ENCODE data around the gene CCNJ.
"Not testable (repeated sequence)": the region's sequence is repeated elsewhere in the genome, so short reads cannot be mapped to it uniquely, and the experiment has no call there.

Gene CCNJ, protein sequence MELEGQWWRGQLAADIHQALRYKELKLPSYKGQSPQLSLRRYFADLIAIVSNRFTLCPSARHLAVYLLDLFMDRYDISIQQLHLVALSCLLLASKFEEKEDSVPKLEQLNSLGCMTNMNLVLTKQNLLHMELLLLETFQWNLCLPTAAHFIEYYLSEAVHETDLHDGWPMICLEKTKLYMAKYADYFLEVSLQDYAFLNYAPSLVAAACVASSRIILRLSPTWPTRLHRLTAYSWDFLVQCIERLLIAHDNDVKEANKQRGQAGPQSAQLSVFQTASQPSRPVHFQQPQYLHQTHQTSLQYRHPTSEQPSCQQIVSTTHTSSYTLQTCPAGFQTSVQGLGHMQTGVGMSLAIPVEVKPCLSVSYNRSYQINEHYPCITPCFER

GRCh38 chr10:96043033-96043892 lies at the start of gene CCNJ:
Gene CCNJ, plus strand, starts transcription at chr10:96043583. Its CDS starts 811 bp downstream, at chr10:96044394.
- DNase-seq (ENCODE audit: low read depth), result peak; percentile 67

- DNase-seq (ENCODE audit: low read depth), result not testable (repeated sequence)
Measured at GRCh38 chr10:95994376-95994775, 49.0 kb upstream of the CCNJ start.

GRCh38 chr10:95998255-95998784 lies 45.1 kb upstream of the CCNJ start:
- no peak for DNase-seq (ENCODE audit: low read depth)

DNA sequence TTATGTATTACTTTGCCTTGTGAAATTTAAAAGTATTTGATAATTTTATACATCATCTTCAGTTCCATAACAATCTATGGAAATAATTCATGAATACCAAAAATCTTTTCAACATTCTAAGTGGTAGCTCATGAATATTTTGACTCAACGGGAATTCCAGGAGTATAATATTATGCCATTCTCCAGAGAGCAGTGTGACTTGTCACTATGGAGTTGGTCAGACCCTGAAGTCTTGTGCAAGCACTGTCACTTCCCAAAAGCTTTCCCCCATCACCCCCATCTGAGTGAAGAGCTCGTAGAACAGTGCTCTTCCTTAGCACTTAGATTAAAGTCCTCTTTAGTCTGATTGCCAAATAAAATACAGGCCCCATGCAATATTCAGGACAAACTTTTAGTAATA lies 29.4 kb upstream of the CCNJ start:
- DNase-seq (ENCODE audit: low read depth), result no peak

DNA sequence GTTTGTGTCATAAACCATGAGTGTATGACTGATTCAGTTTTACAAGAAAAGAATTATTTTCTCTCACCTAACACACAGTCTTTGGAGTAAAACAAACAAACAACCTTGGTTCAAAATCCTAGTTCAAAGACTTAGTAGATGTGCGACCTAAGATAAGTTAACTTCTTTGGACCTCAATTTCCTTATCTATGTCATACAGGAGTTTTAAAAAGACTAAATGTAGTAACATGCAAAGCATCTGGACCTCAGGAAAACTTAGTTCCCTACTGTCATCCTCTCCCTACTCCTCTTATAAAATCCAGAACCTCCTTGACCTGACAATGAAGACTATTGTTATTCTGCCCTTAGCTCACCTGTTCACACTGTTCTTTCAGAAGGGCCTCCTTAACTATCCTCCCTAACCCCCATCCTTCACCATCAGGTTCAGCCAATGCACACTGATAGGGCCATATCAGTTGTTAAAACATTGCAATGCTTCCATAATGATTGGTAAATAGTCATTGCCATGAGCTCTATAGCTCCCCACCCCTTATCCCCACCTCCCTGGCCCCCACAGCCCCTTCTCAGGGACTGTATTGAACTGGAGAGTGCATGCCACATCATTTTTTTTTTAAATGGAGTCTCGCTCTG lies 28.8 kb upstream of the CCNJ start:
- no peak for DNase-seq (ENCODE audit: low read depth)

- DNase-seq (ENCODE audit: low read depth), result peak; percentile 15
Measured at GRCh38 chr10:96017191-96017687, 26.1 kb upstream of the CCNJ start.

DNA sequence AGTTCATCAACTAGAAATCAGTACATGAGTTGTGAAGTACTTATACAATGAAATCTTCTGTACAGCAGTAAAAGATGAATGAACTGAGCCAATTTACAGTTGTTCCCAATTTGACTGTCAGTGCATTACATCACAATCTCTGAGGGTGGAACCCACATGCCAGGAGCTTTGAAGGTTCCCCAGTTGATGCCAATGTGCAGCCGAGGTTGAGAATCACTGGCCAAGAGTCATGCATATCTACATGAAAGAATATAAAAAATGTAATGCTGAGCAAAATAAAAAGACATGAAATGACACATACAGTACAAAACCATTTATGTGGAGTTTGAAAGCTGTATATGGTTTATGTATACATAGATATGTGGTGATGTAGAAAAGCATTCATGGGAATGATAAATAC lies 22.1 kb upstream of the CCNJ start:
- DNase-seq (ENCODE audit: low read depth), result no peak

GRCh38 chr10:96022739-96023138 lies 20.6 kb upstream of the CCNJ start:
- DNase-seq (ENCODE audit: low read depth), result no peak

GRCh38 chr10:96023168-96023567 lies 20.2 kb upstream of the CCNJ start:
- no peak for DNase-seq (ENCODE audit: low read depth)

- DNase-seq (ENCODE audit: low read depth), result no peak
Measured at GRCh38 chr10:96025566-96025965, 17.8 kb upstream of the CCNJ start.

DNA sequence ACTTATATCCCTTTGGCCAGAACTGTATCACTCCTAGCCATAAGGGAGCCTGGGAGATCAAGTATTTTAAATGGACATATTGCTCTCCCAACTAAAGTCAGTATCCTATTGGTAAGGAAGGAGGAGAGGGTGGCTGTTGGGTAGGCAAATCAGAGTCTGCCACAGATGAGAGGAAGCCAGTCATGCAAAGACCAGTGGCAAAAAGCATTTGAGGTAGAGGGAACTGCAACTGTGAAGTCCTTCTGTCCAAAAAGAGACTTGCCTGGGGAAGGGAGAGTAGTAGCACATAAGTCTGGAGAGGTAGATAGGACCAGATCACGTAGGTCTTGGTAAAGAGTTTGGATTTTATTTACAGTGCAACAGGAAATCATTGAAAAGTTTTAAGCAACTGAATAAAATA lies 8.8 kb upstream of the CCNJ start:
- no peak for DNase-seq (ENCODE audit: low read depth)

DNA sequence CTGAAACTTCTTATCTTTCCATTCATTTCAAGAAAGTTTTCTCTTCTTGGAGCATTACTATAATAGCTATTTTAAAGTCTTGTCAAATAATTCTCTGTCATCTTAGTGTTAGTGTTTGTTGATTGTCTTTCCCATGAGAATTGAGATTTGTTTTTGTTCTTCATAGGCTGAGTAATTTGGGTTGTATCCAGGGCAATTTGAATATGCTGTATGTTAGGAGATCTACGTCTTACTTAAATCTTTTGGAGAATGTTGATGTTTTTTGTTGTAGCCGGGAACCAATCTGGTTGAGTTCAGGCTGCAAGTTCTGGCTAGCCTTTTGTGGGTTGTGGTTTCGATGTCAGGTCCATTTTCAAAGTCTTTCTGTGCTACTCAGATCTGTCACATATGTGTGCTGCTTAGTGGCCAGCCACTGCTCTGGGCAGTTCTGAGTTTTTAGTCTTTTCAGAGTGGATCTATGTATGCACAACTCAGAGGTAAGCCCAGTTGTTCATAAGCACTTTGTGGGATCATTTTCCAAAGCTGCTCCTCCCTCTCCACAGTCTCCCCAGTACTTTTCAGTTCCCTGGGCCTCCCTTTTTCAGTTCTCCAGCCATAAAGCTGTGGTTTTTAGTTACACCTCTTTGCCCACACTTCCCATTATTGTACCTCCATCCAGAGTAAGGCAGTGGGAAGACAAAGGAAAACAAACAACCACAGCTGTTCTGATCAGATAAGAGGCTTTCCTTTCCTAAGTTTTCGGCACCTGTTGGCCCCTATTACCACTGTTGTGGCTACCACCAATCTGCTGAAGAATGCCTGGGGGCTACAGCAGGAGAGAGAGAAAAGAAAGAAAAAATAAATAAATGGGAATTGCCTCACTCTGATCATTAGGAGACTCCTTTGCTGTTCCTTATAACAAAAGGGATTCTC lies 4.7 kb upstream of the CCNJ start:
- DNase-seq (ENCODE audit: low read depth), result no peak

DNA sequence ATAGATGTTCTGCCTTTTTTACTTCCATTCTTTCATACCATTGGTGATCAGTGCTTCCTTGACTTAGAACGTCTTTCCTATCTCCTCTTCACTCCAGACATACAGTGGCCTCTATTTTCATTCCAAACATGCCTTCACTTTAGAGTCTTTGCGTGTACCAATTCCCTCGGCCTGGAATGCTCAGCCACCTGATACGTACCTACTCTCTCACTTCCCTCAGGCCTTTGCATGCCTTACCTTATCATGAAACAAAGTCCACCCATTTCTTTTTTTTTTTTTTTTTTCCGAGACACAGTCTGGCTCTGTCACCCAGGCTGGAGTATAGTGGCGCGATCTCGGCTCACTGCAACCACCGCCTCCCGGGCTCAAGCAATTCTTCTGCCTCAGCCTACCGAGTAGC lies 2.2 kb upstream of the CCNJ start:
- no peak for DNase-seq (ENCODE audit: low read depth)

GRCh38 chr10:96043893-96044715 lies 721 bp downstream of the CCNJ start:
- peak; percentile 22 for DNase-seq (ENCODE audit: low read depth)

DNA sequence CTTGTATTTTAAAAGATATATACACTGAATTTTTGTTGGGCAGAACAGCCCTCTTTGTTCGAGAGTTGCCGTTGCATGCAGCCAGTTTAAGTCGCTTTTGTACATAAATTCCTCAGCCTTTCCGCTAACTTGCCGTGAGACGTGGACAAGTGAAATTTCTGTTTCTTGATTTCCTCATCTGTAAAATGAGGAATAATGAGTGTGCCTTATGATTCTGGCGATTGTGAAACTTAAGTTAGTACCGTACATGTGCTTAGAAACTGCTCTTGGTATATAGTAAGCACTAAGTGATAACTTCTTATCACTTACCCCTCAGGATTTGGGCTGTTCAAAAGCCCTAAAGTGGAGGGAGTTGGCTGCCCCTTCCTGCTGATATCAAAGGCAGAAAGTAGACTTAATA lies 1.4 kb downstream of the CCNJ start:
- no peak for DNase-seq (ENCODE audit: low read depth)

DNA sequence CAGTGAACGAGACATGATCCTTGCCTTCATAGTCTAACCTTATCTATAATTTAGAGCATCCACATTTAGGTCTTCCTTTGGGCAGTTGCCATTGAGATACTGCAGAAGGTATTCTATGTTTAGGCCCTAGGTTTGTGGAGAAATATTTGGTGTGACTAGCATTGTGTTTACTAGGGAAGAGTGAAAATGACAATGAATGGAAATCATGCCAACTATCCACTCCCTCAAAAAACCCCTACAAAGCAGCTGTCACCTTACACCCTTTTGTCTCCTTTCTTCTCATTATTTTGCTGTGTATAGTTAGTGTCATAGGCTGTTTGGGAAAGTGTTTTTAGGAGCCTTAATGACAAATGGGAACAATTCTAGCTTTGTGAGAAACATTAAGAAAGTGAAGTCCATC lies 3.2 kb downstream of the CCNJ start:
- no peak for DNase-seq (ENCODE audit: low read depth)

DNA sequence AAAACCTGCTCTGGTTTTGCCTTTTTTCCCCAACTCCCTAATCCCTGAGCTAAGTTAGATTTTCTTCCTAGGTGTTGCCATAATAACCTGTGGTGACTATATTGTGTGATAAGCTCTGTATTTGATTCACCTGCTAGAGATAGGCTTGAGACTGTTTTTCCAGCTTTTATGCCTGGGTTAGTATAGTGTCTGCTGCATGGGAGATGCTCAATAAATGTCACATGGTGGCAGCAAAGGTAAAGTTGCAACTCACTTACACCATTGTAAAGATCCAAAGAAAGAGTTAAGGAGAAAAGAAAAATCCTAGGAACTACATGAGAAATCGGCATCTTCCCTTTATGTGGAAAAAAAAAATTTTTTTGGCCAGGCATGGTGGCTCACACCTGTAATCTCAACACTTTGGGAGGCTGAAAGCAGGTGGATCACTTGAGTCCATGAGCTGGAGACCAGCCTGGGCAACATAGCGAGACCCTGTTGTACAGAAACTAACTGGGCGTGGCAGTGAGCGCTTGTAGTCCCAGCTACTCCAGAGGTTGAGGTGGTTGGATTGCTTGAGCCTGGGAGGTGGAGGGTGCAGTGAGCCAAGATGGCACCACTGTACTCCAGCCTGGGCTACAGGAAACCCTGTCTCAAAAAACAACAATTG lies 3.7 kb downstream of the CCNJ start:
- no peak for DNase-seq (ENCODE audit: low read depth)

DNA sequence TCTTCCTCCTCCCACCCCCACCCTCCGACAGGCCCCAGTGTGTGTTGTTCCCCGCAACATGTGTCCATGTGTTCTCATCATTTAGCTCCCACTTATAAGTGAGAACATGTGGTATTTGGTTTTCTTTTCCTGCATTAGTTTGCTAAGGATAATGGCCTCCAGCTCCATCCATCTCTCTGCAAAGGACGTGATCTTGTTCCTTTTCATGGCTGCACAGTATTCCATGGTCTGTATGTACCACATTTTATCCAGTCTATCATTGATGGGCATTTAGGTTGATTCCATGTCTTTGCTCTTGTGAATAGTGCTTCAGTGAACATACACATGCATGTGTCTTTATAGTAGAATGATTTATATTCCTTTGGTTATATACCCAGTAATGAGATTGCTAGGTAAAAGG lies 4.5 kb downstream of the CCNJ start:
- not testable (repeated sequence) for DNase-seq (ENCODE audit: low read depth)

- no peak for DNase-seq (ENCODE audit: low read depth)
Measured at GRCh38 chr10:96049340-96049739, 6.0 kb downstream of the CCNJ start.

DNA sequence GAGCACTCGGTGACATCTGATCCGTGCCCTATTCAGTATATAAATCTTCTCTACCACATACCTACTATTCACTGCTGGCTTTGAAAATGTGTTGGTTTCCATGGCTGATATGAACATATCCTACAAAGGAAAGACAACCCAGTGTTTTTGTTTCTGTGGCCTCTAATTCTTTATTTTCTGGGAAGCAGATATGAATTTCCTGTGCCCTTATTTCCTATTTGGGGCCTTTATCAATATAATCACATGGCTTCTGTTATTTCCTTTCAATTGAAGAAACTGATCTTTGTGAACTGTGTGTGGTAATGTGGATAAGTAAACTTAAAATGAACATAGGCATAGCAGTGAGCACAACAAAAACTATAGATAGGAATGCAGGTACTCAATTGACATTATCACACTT lies 10.6 kb downstream of the CCNJ start:
- DNase-seq (ENCODE audit: low read depth), result no peak
